Neuronal stem cell (in vitro differentiated cells): Measurements from ENCODE around the gene FNDC1.
A peak's percentile ranks its signal among the peaks of the same experiment; 100 is the strongest.

ENCODE experiments used
- DNase-seq: peaks from one replicate; pipeline ENCODE4 v3.0.0-alpha.2; 2013; ENCODE audit warnings: low spot score
- H2AFZ ChIP-seq: one replicate; pipeline ENCODE4 v1.6.1; 2013; ENCODE audit warnings: mild to moderate bottlenecking, low read length, inconsistent platforms
- H2AK5ac ChIP-seq: 2 replicates; pipeline ENCODE4 v1.6.1; 2013; ENCODE audit warnings: low read depth, mild to moderate bottlenecking, inconsistent platforms, low read length, moderate library complexity, mixed read lengths
- H2BK120ac ChIP-seq: 2 replicates; pipeline ENCODE4 v1.6.1; 2013; ENCODE audit warnings: low read depth, mild to moderate bottlenecking, inconsistent platforms, low read length, moderate library complexity, mixed read lengths
- H2BK12ac ChIP-seq: one replicate; pipeline ENCODE4 v1.6.1; 2013; ENCODE audit warnings: low read length, inconsistent platforms
- H2BK15ac ChIP-seq: 2 replicates; pipeline ENCODE4 v1.6.1; 2013; ENCODE audit warnings: mild to moderate bottlenecking, low read length, inconsistent platforms, mixed read lengths
- H2BK5ac ChIP-seq: one replicate; pipeline ENCODE4 v1.6.1; 2013; ENCODE audit warnings: inconsistent platforms, mild to moderate bottlenecking, low read length, moderate library complexity
- H3K14ac ChIP-seq: one replicate; pipeline ENCODE4 v1.6.1; 2013; ENCODE audit warnings: low read length, inconsistent platforms
- H3K18ac ChIP-seq: 2 replicates; pipeline ENCODE4 v1.6.1; 2013; ENCODE audit warnings: low read length, inconsistent platforms
- H3K23ac ChIP-seq: 2 replicates; pipeline ENCODE4 v1.6.1; 2013; ENCODE audit warnings: low read depth, mild to moderate bottlenecking, mixed read lengths, low read length, inconsistent platforms; ENCODE audit not compliant: poor library complexity
- H3K27ac ChIP-seq: replicated peaks from 3 replicates; pipeline ENCODE4 v1.5.1; 2013; ENCODE audit warnings: low read length, inconsistent platforms
- H3K27me3 ChIP-seq, 3 experiments: 2 replicates each; pipeline ENCODE4 v1.6.1; 2013; ENCODE audit warnings: low read length in 3 of 3, mild to moderate bottlenecking in 2 of 3, inconsistent platforms in 1 of 3, low read depth in 1 of 3, mixed read lengths in 1 of 3, moderate library complexity in 1 of 3; ENCODE audit not compliant: control insufficient read depth in 3 of 3, insufficient read depth in 3 of 3
- H3K36me3 ChIP-seq, 2 donors: replicated peaks in 1 of 2; 2 replicates each; pipeline ENCODE4 v1.6.1; 2013; ENCODE audit warnings: low read length in 2 of 2; ENCODE audit not compliant: control insufficient read depth in 2 of 2, insufficient read depth in 2 of 2
- H3K4ac ChIP-seq: 2 replicates; pipeline ENCODE4 v1.6.1; 2013; ENCODE audit warnings: inconsistent platforms, mild to moderate bottlenecking, low read length, moderate library complexity
- H3K4me1 ChIP-seq, 2 donors: 1 replicate in 1 of 2; 2 replicates in 1 of 2; pipeline ENCODE4 v1.6.1; 2013; ENCODE audit warnings: low read length in 2 of 2, low read depth in 1 of 2; ENCODE audit not compliant: control insufficient read depth in 2 of 2, insufficient read depth in 1 of 2
- H3K4me2 ChIP-seq: one replicate; pipeline ENCODE4 v1.6.1; 2013; ENCODE audit warnings: mild to moderate bottlenecking, low read length, inconsistent platforms; ENCODE audit not compliant: insufficient read depth, poor library complexity, severe bottlenecking
- H3K4me3 ChIP-seq, 2 donors: 2 replicates each; pipeline ENCODE4 v1.5.1; 2013; ENCODE audit warnings: low read length in 2 of 2, mild to moderate bottlenecking in 2 of 2, inconsistent platforms in 1 of 2, moderate library complexity in 1 of 2
- H3K79me1 ChIP-seq: one replicate; pipeline ENCODE4 v1.6.1; 2013; ENCODE audit warnings: low read depth, mild to moderate bottlenecking, inconsistent platforms, low read length, moderate library complexity
- H3K9ac ChIP-seq: one replicate; pipeline ENCODE4 v1.6.1; 2013; ENCODE audit warnings: mild to moderate bottlenecking, low read depth, low read length, inconsistent platforms; ENCODE audit not compliant: poor library complexity
- H3K9me3 ChIP-seq, 2 donors: replicated peaks in 1 of 2; 2 replicates each; pipeline versions ENCODE3 to v1.6.1; 2013; ENCODE audit warnings: low read length in 2 of 2, mild to moderate bottlenecking in 2 of 2, inconsistent platforms in 1 of 2, low read depth in 1 of 2, mixed read lengths in 1 of 2, moderate library complexity in 1 of 2; ENCODE audit not compliant: control insufficient read depth in 2 of 2, insufficient read depth in 1 of 2
- H4K8ac ChIP-seq: one replicate; pipeline ENCODE4 v1.6.1; 2013; ENCODE audit warnings: low read depth, mild to moderate bottlenecking, inconsistent platforms, low read length, moderate library complexity
- H4K91ac ChIP-seq: one replicate; pipeline ENCODE4 v1.6.1; 2013; ENCODE audit warnings: low read length, low read depth, mild to moderate bottlenecking, inconsistent platforms; ENCODE audit not compliant: poor library complexity
- WGBS, 2 donors: extraction: QIAGEN DNeasy Blood & Tissue Kit; methylation state at CpG; one replicate each; pipeline ENCODE4 v1.1.7; 2013; ENCODE audit warnings: missing lambda C conversion rate in 2 of 2, mixed read lengths in 1 of 2; ENCODE audit not compliant: insufficient read length in 2 of 2, insufficient replicate concordance in 1 of 2; ENCODE audit errors: extremely low coverage in 2 of 2; 5-methylcytosine and 5-hydroxymethylcytosine counted together

Gene FNDC1

GRCh38 chr6:159249752-159250151 is 80.6 kb downstream of the FNDC1 start:
- Histone ChIP-seq H3K27me3 (no peaks in the 10 kb centered on the region), H4K91ac (no peak overlapping the region), H3K4me1 (peaks cover 2 to 3% of the 10 kb centered on the region in 2 donors), H3K9me3 (peaks cover 0 to 1% of the 10 kb centered on the region in 2 donors), H3K27ac (no peak overlapping the region), H3K18ac (no peak overlapping the region), H3K14ac (no peak overlapping the region), H3K4ac (no peak overlapping the region), H3K9ac (no peak overlapping the region), H3K4me3 (no peak overlapping the region), H3K23ac (no peak overlapping the region), H2BK5ac (no peak overlapping the region), H2BK120ac (no peak overlapping the region), H2BK15ac (no peak overlapping the region), H2BK12ac (no peak overlapping the region), H3K79me1 (no peaks in the 10 kb centered on the region), H2AK5ac (no peak overlapping the region), H2AFZ (no peak overlapping the region), H3K36me3 (no peaks in the 10 kb centered on the region), H3K4me2 (no peak overlapping the region), H4K8ac (no peak overlapping the region)
- DNase-seq, result no peak
- WGBS, 2 donors, result no CpG with 5 or more reads among the region's 8 CpGs

GRCh38 chr6:159250633-159251032 is 81.4 kb downstream of the FNDC1 start:
- H4K8ac ChIP-seq, result no peak overlapping the region

GRCh38 chr6:159252955-159253508 is 83.8 kb downstream of the FNDC1 start:
- H2AFZ ChIP-seq, result peak overlapping the region; percentile 74
- H4K8ac ChIP-seq, result no peak overlapping the region
- H3K9ac ChIP-seq, result no peak overlapping the region
- no peak overlapping the region for H3K4me3 ChIP-seq
- H2BK120ac ChIP-seq, result no peak overlapping the region
- H3K27me3 ChIP-seq, result no peaks in the 10 kb centered on the region
- H2BK5ac ChIP-seq, result no peak overlapping the region
- H3K9me3 ChIP-seq, result no peaks in the 10 kb centered on the region
- peak overlapping the region; percentile 50 for H3K18ac ChIP-seq
- H3K23ac ChIP-seq, result no peak overlapping the region
- H4K91ac ChIP-seq, result no peak overlapping the region
- no peak overlapping the region for H3K14ac ChIP-seq
- H2AK5ac ChIP-seq, result no peak overlapping the region
- H3K4me1 ChIP-seq, result peaks cover 2 to 3% of the 10 kb centered on the region in 2 donors
- DNase-seq, result peak; percentile 51
- H3K4me2 ChIP-seq, result no peak overlapping the region
- no peaks in the 10 kb centered on the region for H3K79me1 ChIP-seq
- no peak overlapping the region for H3K4ac ChIP-seq
- WGBS, 2 donors, result no CpG with 5 or more reads among the region's 10 CpGs
- no peak overlapping the region for H2BK12ac ChIP-seq
- H3K36me3 ChIP-seq, result no peaks in the 10 kb centered on the region
- no peak overlapping the region for H2BK15ac ChIP-seq
- no peak overlapping the region for H3K27ac ChIP-seq

More at GRCh38 chr6:159250633-159251032, 81.4 kb downstream of the FNDC1 start:
- no peak overlapping the region for H3K27ac ChIP-seq
- no peak overlapping the region for H3K23ac ChIP-seq
- no peak overlapping the region for H2BK15ac ChIP-seq
- no peak overlapping the region for H3K4me3 ChIP-seq
- H3K27me3 ChIP-seq, result no peaks in the 10 kb centered on the region
- no peak for DNase-seq
- no peak overlapping the region for H4K91ac ChIP-seq
- H3K36me3 ChIP-seq, result no peaks in the 10 kb centered on the region
- WGBS, 2 donors, result no CpG with 5 or more reads among the region's 3 CpGs
- H2AFZ ChIP-seq, result no peak overlapping the region
- peaks cover 2 to 3% of the 10 kb centered on the region in 2 donors for H3K4me1 ChIP-seq
- peaks cover 0 to 1% of the 10 kb centered on the region in 2 donors for H3K9me3 ChIP-seq
- H3K4me2 ChIP-seq, result no peak overlapping the region
- H2BK5ac ChIP-seq, result no peak overlapping the region
- H2BK12ac ChIP-seq, result no peak overlapping the region
- no peak overlapping the region for H3K4ac ChIP-seq
- H2BK120ac ChIP-seq, result no peak overlapping the region
- no peak overlapping the region for H2AK5ac ChIP-seq
- no peak overlapping the region for H3K9ac ChIP-seq
- no peak overlapping the region for H3K18ac ChIP-seq
- H3K79me1 ChIP-seq, result no peaks in the 10 kb centered on the region
- H3K14ac ChIP-seq, result no peak overlapping the region

GRCh38 chr6:159254186-159254585 is 85.0 kb downstream of the FNDC1 start:
- no CpG with 5 or more reads among the region's 2 CpGs for WGBS, 2 donors
- DNase-seq, result no peak
- H2BK12ac ChIP-seq, result no peak overlapping the region
- H2BK5ac ChIP-seq, result no peak overlapping the region
- H3K14ac ChIP-seq, result no peak overlapping the region
- H2BK120ac ChIP-seq, result no peak overlapping the region
- no peaks in the 10 kb centered on the region for H3K36me3 ChIP-seq
- H3K23ac ChIP-seq, result no peak overlapping the region
- no peak overlapping the region for H2AFZ ChIP-seq
- H2BK15ac ChIP-seq, result no peak overlapping the region
- no peak overlapping the region for H3K4me2 ChIP-seq
- no peak overlapping the region for H3K27ac ChIP-seq
- no peak overlapping the region for H3K4ac ChIP-seq
- H3K4me1 ChIP-seq, result peaks cover 2 to 3% of the 10 kb centered on the region in 2 donors
- H3K79me1 ChIP-seq, result no peaks in the 10 kb centered on the region
- no peak overlapping the region for H4K91ac ChIP-seq
- H3K4me3 ChIP-seq, result no peak overlapping the region
- H3K9me3 ChIP-seq, result no peaks in the 10 kb centered on the region
- no peak overlapping the region for H3K9ac ChIP-seq
- no peak overlapping the region for H3K18ac ChIP-seq
- H4K8ac ChIP-seq, result no peak overlapping the region
- no peak overlapping the region for H2AK5ac ChIP-seq
- no peaks in the 10 kb centered on the region for H3K27me3 ChIP-seq
